Fibroblast of skin of abdomen (primary cell): Measurements from ENCODE around the gene IFNAR1.
"Not testable (repeated sequence)": the region's sequence is repeated elsewhere in the genome, so short reads cannot be mapped to it uniquely, and the experiment has no call there.

Experiments used
- DNase-seq: peaks from one replicate; pipeline ENCODE4 v3.0.0-alpha.2; 2013

The IFNAR1 gene

GRCh38 chr21:33308586-33309490 is 15.9 kb upstream of the IFNAR1 start:
- DNase-seq = peak; percentile 67

GRCh38 chr21:33309778-33310177 is 15.0 kb upstream of the IFNAR1 start:
- no peak for DNase-seq

DNA sequence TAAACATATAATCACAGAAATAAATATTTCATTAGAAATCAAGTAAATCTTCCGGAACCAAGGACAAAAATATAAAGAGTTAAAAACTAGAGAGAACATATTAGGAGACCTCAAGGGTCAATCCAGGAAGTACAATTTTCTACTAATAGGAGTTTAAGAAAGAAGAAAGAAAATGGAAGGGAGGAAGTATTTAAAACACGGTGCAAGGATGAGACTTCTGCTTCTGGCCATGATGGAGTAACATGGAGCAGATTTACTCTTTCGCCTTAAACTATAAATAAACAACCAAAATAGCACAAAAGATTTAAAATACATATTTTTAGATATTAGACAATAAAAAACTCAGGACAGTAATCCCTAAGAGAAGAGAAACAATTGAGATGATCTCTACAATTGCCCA is 12.6 kb upstream of the IFNAR1 start:
- DNase-seq = no peak

GRCh38 chr21:33313183-33313582 is 11.6 kb upstream of the IFNAR1 start:
- DNase-seq = no peak

DNA sequence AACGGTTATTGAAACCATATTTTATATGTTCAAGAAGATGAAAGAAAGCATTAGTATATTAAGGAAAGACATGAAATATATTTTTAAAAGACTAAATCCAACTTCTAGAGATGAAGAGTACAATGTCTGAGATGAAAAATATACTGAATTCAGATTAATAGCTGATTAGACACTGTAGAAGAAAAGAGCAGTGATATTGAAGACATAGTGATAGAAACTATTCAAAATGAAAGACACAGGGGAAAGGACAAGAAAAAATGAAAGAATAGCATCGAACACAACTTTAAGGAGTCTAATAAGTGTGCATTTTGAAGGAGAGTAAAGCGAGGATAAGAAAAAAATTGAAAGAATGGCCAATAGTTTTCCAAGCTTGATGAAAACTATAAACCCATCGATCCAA is 11.2 kb upstream of the IFNAR1 start:
- no peak for DNase-seq

DNA sequence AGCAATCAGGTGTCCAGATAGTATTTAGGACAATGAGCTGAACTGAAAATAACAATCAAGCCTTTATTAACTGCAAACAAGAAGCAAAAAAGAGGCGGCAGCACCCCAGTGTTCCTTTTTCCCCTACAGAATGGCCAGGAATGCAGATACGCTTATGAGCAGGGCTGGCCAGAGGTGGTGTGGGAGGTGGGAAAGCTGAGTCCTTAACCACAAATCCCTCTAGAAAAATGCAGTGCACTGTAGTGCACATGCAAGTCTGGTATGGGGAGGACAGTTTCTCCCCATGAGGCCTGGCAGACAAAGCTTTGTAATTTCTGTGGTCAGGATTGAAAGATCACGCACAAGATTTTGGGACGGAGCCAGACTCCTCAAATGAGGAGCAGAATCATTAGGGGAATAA is 10.7 kb upstream of the IFNAR1 start:
- peak; percentile 90 for DNase-seq

- no peak for DNase-seq
Observed at GRCh38 chr21:33315946-33316710, 8.6 kb upstream of the IFNAR1 start.

GRCh38 chr21:33317145-33317544 is 7.6 kb upstream of the IFNAR1 start:
- peak; percentile 38 for DNase-seq

GRCh38 chr21:33317786-33318486 is 6.8 kb upstream of the IFNAR1 start:
- DNase-seq = no peak

- not testable (repeated sequence) for DNase-seq
Observed at GRCh38 chr21:33321005-33321404, 3.8 kb upstream of the IFNAR1 start.

DNA sequence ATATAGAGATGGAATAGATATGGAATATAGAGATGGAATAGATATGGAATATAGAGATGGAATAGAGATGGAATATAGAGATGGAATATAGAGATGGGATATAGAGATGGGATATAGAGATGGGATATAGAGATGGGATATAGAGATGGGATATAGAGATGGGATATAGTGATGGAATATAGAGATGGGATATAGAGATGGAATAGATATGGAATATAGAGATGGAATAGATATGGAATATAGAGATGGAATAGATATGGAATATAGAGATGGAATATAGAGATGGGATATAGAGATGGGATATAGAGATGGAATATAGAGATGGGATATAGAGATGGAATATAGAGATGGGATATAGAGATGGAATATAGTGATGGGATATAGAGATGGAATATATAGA is 1.2 kb upstream of the IFNAR1 start:
- not testable (repeated sequence) for DNase-seq

GRCh38 chr21:33325222-33326067 is 675 bp downstream of the IFNAR1 start:
- DNase-seq = peak; percentile 48

DNA sequence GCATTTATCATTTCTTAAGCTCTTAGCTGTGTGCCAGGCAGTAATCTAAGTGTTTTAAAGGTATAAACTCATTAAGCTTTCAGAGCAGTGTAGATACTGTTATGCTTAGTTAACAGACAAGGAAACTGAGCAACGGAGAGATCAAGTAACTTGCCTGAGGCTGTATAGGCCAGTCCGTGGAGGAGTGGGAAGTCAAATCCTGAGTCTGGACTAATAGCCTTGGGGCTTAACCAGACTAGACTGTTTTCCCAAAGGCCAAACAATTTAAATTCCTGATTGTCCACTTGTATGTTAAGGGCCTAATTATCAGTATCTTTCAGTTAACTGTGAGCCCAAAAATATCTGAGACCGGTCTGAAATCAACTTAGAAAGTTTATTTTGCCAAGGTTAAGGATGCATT is 2.6 kb downstream of the IFNAR1 start:
- no peak for DNase-seq

GRCh38 chr21:33327792-33328433 is 3.1 kb downstream of the IFNAR1 start:
- no peak for DNase-seq

DNA sequence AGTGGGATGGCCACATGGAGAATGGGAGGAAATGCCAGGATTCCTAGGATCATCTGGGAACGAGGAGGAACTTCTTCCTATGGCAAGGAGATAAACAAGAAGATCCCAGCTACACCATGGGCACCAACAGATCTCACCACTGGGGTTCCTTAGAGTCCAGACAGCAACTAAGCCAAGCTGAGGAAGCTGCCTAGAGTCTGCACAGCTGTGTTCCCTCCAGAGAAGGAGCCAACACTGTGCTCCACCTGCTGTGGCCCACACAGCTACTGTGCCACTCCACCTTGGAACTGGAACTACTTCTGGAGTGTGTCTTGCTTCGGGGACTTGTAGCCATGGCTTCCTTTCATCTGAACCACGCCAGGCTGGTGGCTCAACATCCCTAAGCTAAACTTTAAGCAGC is 6.0 kb downstream of the IFNAR1 start:
- DNase-seq = no peak

- DNase-seq = no peak
Observed at GRCh38 chr21:33332143-33332542, 7.4 kb downstream of the IFNAR1 start.

GRCh38 chr21:33334191-33334590 is 9.4 kb downstream of the IFNAR1 start:
- no peak for DNase-seq

GRCh38 chr21:33334824-33335223 is 10.1 kb downstream of the IFNAR1 start:
- no peak for DNase-seq

- no peak for DNase-seq
Observed at GRCh38 chr21:33339135-33339534, 14.4 kb downstream of the IFNAR1 start.

GRCh38 chr21:33339918-33340317 is 15.1 kb downstream of the IFNAR1 start:
- no peak for DNase-seq

DNA sequence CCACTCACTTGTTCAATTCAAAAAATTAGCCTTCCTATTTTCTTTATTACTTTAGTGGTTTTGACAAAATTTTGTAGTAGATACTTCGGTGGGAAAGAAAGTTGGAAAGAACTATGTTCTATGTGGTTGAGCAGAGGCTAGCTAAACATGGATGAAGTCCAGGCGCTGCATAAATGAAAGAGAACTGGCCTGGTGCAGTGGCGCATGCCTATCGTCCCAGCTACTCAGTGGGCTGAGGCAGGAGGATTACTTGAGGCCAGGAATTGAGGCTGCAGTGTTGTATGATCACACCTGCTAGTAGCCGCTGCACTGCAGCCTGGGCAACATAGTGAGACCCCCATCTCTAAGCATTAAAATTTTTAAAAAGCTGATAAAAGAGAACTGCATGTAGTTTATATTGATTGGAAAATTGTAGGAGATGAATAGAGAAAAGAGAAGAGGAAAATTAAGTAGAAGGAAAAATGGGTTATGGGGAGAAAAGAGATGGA is 21.0 kb downstream of the IFNAR1 start:
- DNase-seq = no peak

- DNase-seq = no peak
Observed at GRCh38 chr21:33348706-33349105, 23.9 kb downstream of the IFNAR1 start.
